Measurements from ENCODE around the gene DPRX. TPM values are rescaled to one million over a fixed set of nuclear protein-coding genes. Genes with fewer than 3 reads are reported as not detected.

The DPRX gene
- total and polyA plus RNA-seq, 2 of the 13 experiments (the other 11 are each of a cell fraction or from before 2014, with no cell fraction given), result not detected

DNA sequence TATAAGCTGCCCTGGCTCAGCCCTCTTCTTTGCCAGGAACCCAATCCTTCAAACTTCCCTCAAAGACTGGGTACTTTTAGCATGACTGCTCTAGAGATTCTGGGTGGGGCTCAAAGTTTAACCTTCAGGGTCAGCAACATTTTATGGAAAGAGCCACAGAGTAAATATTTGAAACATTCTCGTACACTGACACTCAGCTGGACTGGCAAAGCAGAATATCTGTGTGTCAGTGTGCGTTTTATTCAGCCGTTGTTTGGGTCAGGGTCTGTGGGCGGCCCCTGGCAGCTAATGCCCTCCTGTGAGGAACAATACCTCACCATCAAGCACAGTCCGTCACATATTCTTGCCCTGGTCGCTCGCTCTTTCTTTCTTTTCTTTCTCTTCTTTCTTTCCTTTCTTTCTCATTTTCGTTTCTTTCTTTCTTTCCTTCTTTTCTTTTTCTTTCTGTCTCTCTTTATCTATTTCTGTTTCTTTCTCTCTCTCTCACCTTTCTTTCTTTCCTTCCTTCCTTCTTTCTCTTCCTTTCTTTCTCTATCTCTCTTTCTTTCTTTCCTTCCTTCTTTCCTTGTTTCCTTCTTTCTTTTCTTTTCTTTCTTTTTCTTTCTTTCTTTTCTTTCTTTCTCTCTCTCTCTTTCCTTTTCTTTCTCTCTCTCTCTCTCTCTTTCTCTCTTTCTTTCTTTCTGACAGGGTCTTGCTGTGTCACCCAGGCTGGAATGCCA is 10.7 kb downstream of the DPRX start (continued):
- TF ChIP-seq ELF3 (CRISPR knock-in tag; IDR thresholded peaks at IDR 0.05) (0 out of 2 replicates have a peak, but pooled peaks have one; percentile 21), FOSL1 (CRISPR knock-in tag; IDR thresholded peaks at IDR 0.05; ENCODE audit: borderline replicate concordance) (no peak), MIXL1 (CRISPR knock-in tag; IDR thresholded peaks at IDR 0.05) (peak; percentile 19; the same call in 1 of the 2 replicates), ZFP90 (CRISPR knock-in tag; IDR thresholded peaks at IDR 0.05; ENCODE audit: borderline replicate concordance) (no peak), BCL6 (CRISPR knock-in tag; IDR thresholded peaks at IDR 0.05) (peak; percentile 59; the same call in 1 of the 2 replicates), HNRNPUL1 (IDR thresholded peaks at IDR 0.05; ENCODE audit: low read depth, low read length) (no peak), TMF1 (CRISPR knock-in tag; IDR thresholded peaks at IDR 0.05; ENCODE audit: low read depth) (no peak), DNMT1 (CRISPR knock-in tag; IDR thresholded peaks at IDR 0.05) (no peak), ZNF280B (CRISPR knock-in tag; IDR thresholded peaks at IDR 0.05; ENCODE audit: borderline replicate concordance) (no peak), POGZ (CRISPR knock-in tag; IDR thresholded peaks at IDR 0.05) (no peak), HMG20A (CRISPR knock-in tag; IDR thresholded peaks at IDR 0.05; ENCODE audit: borderline replicate concordance) (peak; percentile 47; the same call in 1 of the 2 replicates), RXRA (CRISPR knock-in tag; IDR thresholded peaks at IDR 0.05) (peak; percentile 19; the same call in 1 of the 2 replicates), KMT2B (CRISPR knock-in tag; IDR thresholded peaks at IDR 0.05) (no peak), CTCF (CRISPR knock-in tag; IDR thresholded peaks at IDR 0.05) (no peak), ATF7 (IDR thresholded peaks at IDR 0.05) (no peak), ATF7 (CRISPR knock-in tag; IDR thresholded peaks at IDR 0.05) (no peak), ZNF556 (CRISPR knock-in tag; IDR thresholded peaks at IDR 0.05; ENCODE audit: borderline replicate concordance) (no peak), ZNF572 (CRISPR knock-in tag; IDR thresholded peaks at IDR 0.05) (no peak), ARHGAP35 (CRISPR knock-in tag; IDR thresholded peaks at IDR 0.05; ENCODE audit: borderline replicate concordance) (no peak), SIN3A (IDR thresholded peaks at IDR 0.05; ENCODE audit: borderline replicate concordance, low read depth, low read length) (peak; percentile 88), MATR3 (CRISPR knock-in tag; IDR thresholded peaks at IDR 0.05) (no peak), PHF21A (CRISPR knock-in tag; IDR thresholded peaks at IDR 0.05) (no peak; the same call in 1 of the 2 replicates), FOXA3 (CRISPR knock-in tag; IDR thresholded peaks at IDR 0.05) (peak; percentile 65), KMT2A (CRISPR knock-in tag; IDR thresholded peaks at IDR 0.05) (no peak), RORA (CRISPR knock-in tag; IDR thresholded peaks at IDR 0.05) (no peak), HDAC1 (CRISPR knock-in tag; IDR thresholded peaks at IDR 0.05) (peak; percentile 32; the same call in 1 of the 2 replicates), CAMTA2 (CRISPR knock-in tag; IDR thresholded peaks at IDR 0.05; ENCODE audit: borderline replicate concordance) (no peak)
- TF ChIP-seq, protein P1, sequence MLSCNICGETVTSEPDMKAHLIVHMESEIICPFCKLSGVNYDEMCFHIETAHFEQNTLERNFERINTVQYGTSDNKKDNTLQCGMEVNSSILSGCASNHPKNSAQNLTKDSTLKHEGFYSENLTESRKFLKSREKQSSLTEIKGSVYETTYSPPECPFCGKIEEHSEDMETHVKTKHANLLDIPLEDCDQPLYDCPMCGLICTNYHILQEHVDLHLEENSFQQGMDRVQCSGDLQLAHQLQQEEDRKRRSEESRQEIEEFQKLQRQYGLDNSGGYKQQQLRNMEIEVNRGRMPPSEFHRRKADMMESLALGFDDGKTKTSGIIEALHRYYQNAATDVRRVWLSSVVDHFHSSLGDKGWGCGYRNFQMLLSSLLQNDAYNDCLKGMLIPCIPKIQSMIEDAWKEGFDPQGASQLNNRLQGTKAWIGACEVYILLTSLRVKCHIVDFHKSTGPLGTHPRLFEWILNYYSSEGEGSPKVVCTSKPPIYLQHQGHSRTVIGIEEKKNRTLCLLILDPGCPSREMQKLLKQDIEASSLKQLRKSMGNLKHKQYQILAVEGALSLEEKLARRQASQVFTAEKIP (CRISPR knock-in tag; IDR thresholded peaks at IDR 0.05; ENCODE audit: borderline replicate concordance), result no peak
